Left forelimb (tissue), 1 donor: ENCODE measurements around the gene CACTIN.
"Not testable (repeated sequence)": the region's sequence is repeated elsewhere in the genome, so short reads cannot be mapped to it uniquely, and the experiment has no call there.

Experiments
- DNase-seq: peaks from one replicate; pipeline ENCODE4 v3.0.0-alpha.2; 2018; ENCODE audit warnings: low spot score

CACTIN gene

GRCh38 chr19:3626473-3627350 is at the start of gene CACTIN:
Gene CACTIN, minus strand, starts transcription at chr19:3626790. Its CDS starts 28 bp downstream, at chr19:3626762.
- peak; percentile 98 for DNase-seq

- DNase-seq, result no peak
Measured at GRCh38 chr19:3674784-3675543, 48.4 kb upstream of the CACTIN start.

- DNase-seq, result no peak
Measured at GRCh38 chr19:3673506-3674439, 47.2 kb upstream of the CACTIN start.

GRCh38 chr19:3672993-3673392 is 46.4 kb upstream of the CACTIN start:
- DNase-seq, result no peak

- DNase-seq, result no peak
Measured at GRCh38 chr19:3672575-3672948, 46.0 kb upstream of the CACTIN start.

- DNase-seq, result no peak
Measured at GRCh38 chr19:3671680-3672574, 45.3 kb upstream of the CACTIN start.

GRCh38 chr19:3670796-3671679 is 44.4 kb upstream of the CACTIN start:
- DNase-seq, result peak; percentile 81

GRCh38 chr19:3669947-3670795 is 43.6 kb upstream of the CACTIN start:
- DNase-seq, result no peak

GRCh38 chr19:3669082-3669946 is 42.7 kb upstream of the CACTIN start:
- DNase-seq, result no peak

- no peak for DNase-seq
Measured at GRCh38 chr19:3668331-3669081, 41.9 kb upstream of the CACTIN start.

GRCh38 chr19:3667766-3668165 is 41.2 kb upstream of the CACTIN start:
- DNase-seq, result no peak

- DNase-seq, result no peak
Measured at GRCh38 chr19:3667037-3667638, 40.5 kb upstream of the CACTIN start.

- not testable (repeated sequence) for DNase-seq
Measured at GRCh38 chr19:3666545-3666856, 39.9 kb upstream of the CACTIN start.

- DNase-seq, result peak; percentile 81
Measured at GRCh38 chr19:3665681-3666544, 39.3 kb upstream of the CACTIN start.

GRCh38 chr19:3664879-3665642 is 38.5 kb upstream of the CACTIN start:
- no peak for DNase-seq
